ENCODE results near the gene RDH11.
"Not testable (repeated sequence)": the region's sequence is repeated elsewhere in the genome, so short reads cannot be mapped to it uniquely, and the experiment has no call there.

Gene RDH11

DNA sequence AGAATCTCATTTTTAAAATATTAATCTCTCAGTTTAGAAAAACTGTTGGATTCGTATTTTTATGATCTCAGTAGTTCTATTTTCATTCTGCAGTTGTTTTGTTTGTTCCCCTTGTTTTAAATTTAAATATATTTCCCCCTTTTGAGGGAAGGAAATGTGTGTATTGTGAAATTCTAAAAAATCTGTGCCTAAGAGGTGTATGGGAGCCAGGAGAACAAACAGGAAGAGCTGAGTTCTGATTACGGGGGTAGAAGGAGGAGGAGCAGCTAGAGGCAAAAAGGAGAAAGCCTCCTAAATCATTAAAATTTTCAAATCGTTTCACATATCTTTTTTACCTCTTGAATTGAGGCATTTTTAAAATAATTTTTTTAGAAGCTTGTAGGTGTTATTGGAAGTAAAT lies 8.4 kb upstream of the RDH11 start:
- DNase-seq (ENCODE audit: low read depth): no peak

DNA sequence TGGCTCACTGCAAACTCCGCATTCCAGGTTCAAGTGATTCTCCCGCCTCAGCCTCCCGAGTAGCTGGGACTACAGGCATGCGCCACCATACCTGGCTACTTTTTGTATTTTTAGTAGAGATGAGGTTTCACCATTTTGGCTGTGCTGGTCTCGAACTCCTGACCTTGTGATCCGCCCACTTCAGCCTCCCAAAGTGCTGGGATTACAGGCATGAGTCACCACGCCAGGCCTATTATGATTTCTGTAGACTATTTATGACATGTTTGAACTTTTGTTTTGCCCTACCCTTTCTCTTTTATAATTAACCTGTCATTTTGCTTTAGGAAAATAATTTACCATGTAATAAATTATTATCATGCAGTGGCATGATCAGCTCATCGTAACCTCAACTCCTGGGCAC lies 5.9 kb upstream of the RDH11 start, which contains the start of gene RDH12:
Gene RDH12 (plus strand): TSS at position 395 of the 400 bp plus-strand sequence. CDS start 20,757 bp downstream, outside the sequence.
- DNase-seq (ENCODE audit: low read depth): not testable (repeated sequence)

GRCh38 chr14:67698179-67698578 lies 2.6 kb upstream of the RDH11 start:
- no peak for DNase-seq (ENCODE audit: low read depth)

GRCh38 chr14:67697006-67697405 lies 1.4 kb upstream of the RDH11 start:
- DNase-seq (ENCODE audit: low read depth): no peak

DNA sequence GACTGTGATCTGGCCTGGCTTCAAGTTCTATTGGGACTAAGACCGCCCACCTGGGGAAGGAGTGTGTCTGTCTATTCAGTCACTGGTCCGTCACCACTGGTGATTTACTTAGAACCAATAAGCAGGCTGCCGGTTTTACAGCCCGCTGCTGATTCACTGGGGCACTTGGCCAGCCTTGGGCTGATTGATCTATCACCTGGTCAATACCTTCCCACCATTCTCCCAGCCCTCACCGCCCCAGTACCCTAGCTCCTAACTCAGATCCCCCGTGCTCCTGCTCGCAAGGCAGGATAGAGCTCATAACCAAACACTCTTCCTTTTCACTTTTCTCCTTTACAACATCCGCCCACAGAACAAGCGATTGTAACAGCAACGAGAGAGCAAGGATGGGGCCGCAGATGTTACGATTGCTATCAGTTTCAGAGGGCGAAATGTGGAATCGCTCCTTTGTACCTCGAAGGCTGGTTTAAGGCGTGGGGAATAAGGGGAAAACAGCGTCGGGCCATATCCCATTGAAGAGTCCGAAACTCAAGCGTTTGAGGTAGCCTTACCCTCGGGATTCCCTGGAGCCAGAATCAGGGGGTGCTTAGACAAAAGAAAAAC lies 672 bp downstream of the RDH11 start:
- DNase-seq (ENCODE audit: low read depth): peak; percentile 63

- DNase-seq (ENCODE audit: low read depth): no peak
These were observed 5.6 kb downstream of the RDH11 start for GRCh38 chr14:67690011-67690410.

DNA sequence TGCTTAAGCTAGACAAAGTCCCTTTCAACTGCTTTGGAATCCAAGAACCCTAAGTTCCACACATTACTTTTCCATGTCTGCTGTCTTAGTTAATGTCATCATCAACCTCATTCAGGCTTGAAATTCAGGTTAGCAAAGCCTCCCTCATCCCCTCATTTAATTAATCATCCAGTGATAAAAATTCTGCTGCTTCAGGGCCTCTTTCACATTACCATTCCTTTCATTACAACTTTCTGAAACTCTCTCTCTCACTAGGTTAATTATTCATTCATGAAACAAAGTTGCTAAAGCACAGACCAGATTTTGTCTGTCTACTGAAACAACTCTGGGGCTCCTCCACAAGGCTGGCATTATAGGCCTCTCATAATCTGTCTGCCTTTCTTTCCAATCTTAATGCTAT lies 11.7 kb downstream of the RDH11 start:
- no peak for DNase-seq (ENCODE audit: low read depth)

DNA sequence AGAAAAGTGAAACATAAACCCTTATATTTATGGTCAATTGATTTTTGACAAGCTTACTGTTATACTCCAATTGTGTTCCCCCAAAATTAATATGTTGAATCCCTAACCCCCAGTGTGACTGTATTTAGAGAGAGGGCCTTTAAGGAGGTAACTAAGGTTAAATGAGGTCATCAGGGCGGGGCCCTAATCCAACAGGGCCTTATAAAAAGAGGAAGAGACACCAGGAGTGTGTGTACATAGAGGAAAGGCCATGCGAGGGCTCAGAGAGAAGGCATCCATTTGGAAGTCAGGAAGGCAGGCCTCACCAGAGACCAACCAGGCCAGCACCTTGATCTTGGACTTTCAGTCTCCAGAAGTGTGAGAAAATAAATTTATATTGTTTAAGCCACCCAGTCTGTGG lies 14.6 kb downstream of the RDH11 start:
- no peak for DNase-seq (ENCODE audit: low read depth)

DNA sequence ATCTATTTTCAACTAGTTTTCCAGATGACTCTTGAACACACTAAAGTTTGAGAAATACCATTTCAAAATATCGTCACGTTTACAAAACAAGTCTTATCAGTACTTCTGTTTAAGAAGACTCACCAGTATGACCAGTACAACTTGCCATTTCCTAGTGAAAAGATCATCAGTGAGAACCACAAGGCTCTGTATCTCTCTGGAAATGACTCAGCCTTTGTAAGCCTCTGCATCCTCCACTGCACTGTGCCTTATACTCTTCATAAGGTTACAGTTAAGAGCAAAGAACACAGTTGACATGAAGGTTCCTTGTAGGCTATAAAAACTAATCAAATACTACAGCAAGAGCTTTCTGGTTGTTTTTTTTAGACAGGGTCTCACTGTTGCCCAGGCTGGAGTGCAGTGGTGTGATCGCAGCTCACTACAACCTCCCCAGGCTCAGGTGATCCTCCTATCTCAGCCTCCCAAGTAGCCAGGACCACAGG lies 15.4 kb downstream of the RDH11 start:
- DNase-seq (ENCODE audit: low read depth): no peak

DNA sequence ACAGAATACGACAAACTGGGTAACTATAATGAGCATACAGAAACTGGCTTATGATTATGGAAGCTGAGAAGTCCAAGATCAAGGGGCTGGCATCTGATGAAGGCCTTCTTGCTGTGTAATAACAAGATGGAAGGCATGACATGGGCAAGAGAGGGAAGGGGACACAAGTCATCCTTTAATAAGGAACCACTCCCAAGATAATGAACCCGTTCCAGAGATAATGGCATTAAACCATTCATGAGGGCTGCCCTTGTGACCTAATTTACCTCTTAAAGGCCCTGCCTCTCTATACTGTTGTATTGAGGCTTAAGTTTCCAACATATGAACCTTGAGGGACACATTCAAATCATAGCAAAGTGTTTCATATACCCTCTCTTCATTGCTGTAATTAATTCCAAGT lies 16.6 kb downstream of the RDH11 start:
- DNase-seq (ENCODE audit: low read depth): no peak

GRCh38 chr14:67675219-67675582 lies 20.4 kb downstream of the RDH11 start:
- no peak for DNase-seq (ENCODE audit: low read depth)

- DNase-seq (ENCODE audit: low read depth): peak; percentile 77
These were observed 20.9 kb downstream of the RDH11 start, which contains the start of gene VTI1B for GRCh38 chr14:67674480-67675218. Gene VTI1B (minus strand): TSS chr14:67674632. CDS start chr14:67674489, 143 bp downstream.

- peak; percentile 49 for DNase-seq (ENCODE audit: low read depth)
These were observed 21.5 kb downstream of the RDH11 start for GRCh38 chr14:67674139-67674479.

DNA sequence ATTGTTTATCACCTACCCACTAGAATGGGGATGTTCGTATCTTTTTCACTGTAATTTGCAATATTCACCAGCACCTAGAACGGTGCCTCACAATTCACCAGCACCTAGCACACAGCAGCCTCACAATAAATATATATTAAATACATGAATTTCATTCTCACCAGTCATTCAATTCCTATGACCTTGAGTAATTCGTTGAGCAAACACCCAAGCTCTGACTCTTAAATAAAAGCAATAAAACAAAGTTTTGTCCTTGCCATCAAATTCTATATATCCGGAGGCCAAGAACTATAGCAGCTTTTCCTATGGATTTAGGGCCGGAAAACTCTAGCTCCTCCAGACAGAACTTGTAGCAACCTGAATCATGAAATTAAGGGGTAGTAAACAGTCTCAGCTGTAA lies 22.1 kb downstream of the RDH11 start:
- DNase-seq (ENCODE audit: low read depth): no peak

- DNase-seq (ENCODE audit: low read depth): no peak
These were observed 27.0 kb downstream of the RDH11 start for GRCh38 chr14:67668559-67668958.

GRCh38 chr14:67666750-67667449 lies 28.7 kb downstream of the RDH11 start:
- DNase-seq (ENCODE audit: low read depth): no peak

GRCh38 chr14:67665868-67666267 lies 29.7 kb downstream of the RDH11 start:
- DNase-seq (ENCODE audit: low read depth): no peak

GRCh38 chr14:67663633-67664032 lies 31.9 kb downstream of the RDH11 start:
- no peak for DNase-seq (ENCODE audit: low read depth)

DNA sequence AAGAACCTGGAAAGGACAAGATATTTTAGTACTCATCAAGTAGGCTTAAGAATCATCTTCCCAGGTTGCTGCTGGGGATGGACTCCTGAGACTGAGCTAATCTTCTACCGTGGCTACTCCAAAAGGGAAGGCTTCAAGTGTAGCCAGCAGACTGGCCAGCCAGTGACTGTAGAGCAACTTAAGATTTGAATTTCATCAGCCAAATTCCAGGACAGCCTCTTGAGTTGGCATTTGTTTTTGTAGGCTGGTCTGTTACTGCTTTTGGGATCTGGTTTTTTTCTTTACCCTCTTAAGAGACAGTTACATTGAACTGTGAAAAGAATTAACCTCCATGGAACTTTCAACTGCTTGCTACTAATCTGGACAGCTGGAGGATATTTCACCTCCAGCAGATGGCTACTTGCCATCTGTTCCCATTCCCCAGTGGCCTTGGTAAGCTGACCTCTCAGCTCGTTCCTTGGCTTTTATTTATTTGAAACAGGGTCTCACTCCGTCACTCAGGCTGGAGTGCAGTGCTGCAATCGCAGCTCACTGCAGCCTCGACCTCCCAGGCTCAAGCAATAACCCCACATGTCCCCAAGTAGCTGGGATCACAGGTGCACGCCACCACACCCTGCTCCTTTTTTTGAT lies 41.8 kb downstream of the RDH11 start:
- DNase-seq (ENCODE audit: low read depth): no peak

GRCh38 chr14:67652189-67652588 lies 43.4 kb downstream of the RDH11 start:
- DNase-seq (ENCODE audit: low read depth): no peak

GRCh38 chr14:67650694-67651093 lies 44.9 kb downstream of the RDH11 start:
- DNase-seq (ENCODE audit: low read depth): no peak

DNA sequence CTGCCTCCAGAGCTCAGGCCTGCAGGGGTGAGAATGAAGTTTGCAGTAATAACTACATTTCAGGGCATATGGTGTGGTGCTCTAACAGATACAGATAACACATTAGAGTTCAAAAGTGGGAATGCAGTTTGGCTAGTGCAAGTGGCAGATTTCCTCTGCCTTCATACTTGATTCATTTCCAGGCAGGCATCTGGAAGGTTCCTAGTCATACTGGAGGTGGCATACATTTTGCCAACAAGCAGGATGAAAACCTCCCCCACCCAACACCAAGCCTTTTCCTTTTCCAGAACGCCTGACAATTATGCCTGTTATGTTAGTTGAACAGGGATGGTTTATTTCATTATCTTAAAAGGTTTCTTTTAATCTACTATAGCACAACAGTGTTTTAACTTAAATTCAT lies 45.4 kb downstream of the RDH11 start:
- no peak for DNase-seq (ENCODE audit: low read depth)

DNA sequence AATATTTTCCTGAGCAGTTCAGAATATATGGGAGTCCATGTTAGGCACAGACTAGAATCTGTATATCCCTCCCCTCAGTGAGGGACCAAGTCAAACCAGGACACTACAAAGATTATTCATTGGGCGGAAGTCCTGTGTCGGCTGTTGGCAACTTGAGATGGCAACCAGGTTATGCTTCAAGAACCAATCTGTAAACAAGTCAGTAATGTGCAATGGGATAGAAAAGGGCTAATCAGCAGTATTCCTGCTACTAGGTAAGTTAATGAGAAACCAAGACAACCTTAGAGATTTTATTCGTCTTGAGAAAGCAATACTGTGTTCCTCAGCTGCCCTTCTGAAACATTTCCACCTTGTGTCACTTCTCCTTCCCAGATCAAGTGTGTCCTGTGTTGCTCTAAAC lies 49.4 kb downstream of the RDH11 start:
- no peak for DNase-seq (ENCODE audit: low read depth)
